Mucosa of rectum (tissue), 2 donors: ENCODE results near the gene CTNND1.

Experiments used
- H3K27ac ChIP-seq, 2 donors: one replicate each; pipeline ENCODE4 v1.7.0; 2013; ENCODE audit warnings: inconsistent platforms in 2 of 2, low read depth in 2 of 2, low read length in 2 of 2
- H3K27me3 ChIP-seq, 2 donors: one replicate each; pipeline ENCODE4 v1.7.0; 2013; ENCODE audit warnings: low read length in 2 of 2; ENCODE audit not compliant: control insufficient read depth in 2 of 2, insufficient read depth in 2 of 2
- H3K36me3 ChIP-seq, 2 donors: one replicate each; pipeline ENCODE4 v1.7.0; 2013; ENCODE audit warnings: low read length in 2 of 2; ENCODE audit not compliant: control insufficient read depth in 2 of 2, insufficient read depth in 2 of 2
- H3K4me1 ChIP-seq, 2 donors: one replicate each; pipeline ENCODE4 v1.7.0; 2013; ENCODE audit warnings: low read length in 2 of 2, mild to moderate bottlenecking in 1 of 2; ENCODE audit not compliant: control insufficient read depth in 2 of 2, insufficient read depth in 2 of 2
- H3K4me3 ChIP-seq, 2 donors: one replicate each; pipeline ENCODE4 v1.7.0; 2013; ENCODE audit warnings: low read length in 2 of 2
- H3K9ac ChIP-seq, 2 donors: one replicate each; pipeline ENCODE4 v1.7.0; 2013; ENCODE audit warnings: low read length in 2 of 2, low read depth in 1 of 2, mild to moderate bottlenecking in 1 of 2
- H3K9me3 ChIP-seq, 2 donors: one replicate each; pipeline ENCODE4 v1.7.0; 2013; ENCODE audit warnings: low read length in 2 of 2; ENCODE audit not compliant: control insufficient read depth in 2 of 2
- donor health status: healthy.
- donor health status: Normal muscosa, but diverticular disease.

The CTNND1 gene

DNA sequence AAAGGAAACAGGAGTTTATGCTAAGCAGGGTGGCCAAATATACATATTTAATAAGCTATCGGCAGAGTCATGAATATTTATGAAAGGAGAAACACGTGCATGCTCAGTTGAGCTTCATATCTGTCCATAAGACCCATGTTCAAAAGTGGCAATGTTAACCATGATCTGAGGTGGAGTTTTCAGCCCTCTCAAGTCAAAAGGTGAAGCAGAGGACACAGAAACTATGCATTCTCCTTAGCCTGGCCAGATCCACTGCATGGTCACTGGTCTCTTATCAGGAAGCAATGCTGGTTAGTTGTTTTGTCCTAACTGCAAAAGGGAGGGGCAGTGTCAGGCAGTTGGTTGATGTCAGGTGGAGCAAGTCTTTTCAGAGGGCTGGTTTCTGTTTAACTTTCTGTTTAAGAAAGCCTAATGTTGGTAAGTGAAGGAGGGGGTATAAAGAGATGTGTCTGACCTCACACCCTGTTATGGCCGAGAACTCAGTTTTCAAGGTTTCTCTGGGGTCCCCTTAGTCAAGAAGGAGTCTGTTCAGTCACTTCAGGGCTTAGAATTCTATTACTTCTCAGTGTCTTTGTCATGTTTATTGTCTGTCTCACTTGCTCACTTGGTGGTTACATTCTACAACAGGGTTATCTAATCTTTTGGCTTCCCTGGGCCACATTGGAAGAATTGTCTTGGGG, 25.8 kb upstream of the CTNND1 start:
- Histone ChIP-seq H3K27me3 (no peaks in the 10 kb centered on the region), H3K9ac (peak overlapping the region in 1 of 2 donors; percentile 27), H3K36me3 (peaks cover 20 to 22% of the 10 kb centered on the region in 2 donors), H3K9me3 (no peaks in the 10 kb centered on the region), H3K4me1 (peaks cover 0 to 6% of the 10 kb centered on the region in 2 donors), H3K4me3 (peak overlapping the region in 1 of 2 donors; percentile 49), H3K27ac (peak overlapping the region; percentile 58 to 67)

DNA sequence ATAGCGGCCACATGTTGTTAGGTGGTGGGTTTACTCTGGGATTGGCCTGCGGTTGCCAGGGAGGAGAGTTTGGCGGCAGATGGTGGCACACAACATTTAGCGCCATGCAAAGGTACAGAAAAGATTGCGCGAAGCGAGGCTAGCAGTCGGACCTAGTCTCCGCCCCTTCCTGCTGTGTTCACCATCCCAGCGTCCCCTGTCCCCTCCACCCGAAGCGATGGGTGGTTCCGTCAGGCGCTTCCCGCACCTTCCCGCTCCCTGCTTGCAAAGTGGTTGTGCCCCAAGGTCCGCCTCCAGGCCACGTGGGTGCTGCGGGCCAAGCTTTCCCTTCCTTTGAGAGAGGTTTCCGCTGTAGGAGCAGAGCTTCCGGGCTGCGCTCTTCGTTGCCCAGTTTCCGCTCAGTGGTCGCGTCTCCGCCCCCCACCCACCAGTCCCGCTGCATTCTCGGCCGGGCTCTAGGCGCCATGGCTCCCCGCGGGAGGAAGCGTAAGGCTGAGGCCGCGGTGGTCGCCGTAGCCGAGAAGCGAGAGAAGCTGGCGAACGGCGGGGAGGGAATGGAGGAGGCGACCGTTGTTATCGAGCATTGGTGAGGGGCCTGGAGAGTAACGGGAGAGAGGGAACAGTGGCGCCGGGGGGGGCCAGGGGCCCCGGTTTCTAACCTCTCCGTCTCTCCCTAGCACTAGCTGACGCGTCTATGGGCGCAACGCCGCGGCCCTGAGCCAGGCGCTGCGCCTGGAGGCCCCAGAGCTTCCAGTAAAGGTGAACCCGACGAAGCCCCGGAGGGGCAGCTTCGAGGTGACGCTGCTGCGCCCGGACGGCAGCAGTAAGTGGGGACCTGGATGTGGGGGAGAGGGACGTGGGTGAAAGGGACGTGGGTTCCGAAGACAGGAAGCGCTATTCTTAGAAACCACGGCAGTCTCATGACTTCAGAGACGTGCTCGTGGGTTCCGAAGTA, 20.2 kb upstream of the CTNND1 start, which contains the start of gene SELENOH:
SELENOH (plus strand) TSS at position 360 of the 955 bp plus-strand sequence; CDS start at position 465, 105 bp downstream.
- Histone ChIP-seq H3K9ac (peak within 1 kb of the TSS; percentile 85 to 95), H3K4me3 (peak within 1 kb of the TSS; percentile 94), H3K27ac (peak within 1 kb of the TSS; percentile 84 to 88), H3K4me1 (peaks cover 9 to 16% of the 10 kb centered on the region in 2 donors), H3K27me3 (no peaks in the 10 kb centered on the region), H3K9me3 (no peaks in the 10 kb centered on the region), H3K36me3 (peaks cover 43 to 51% of the 10 kb centered on the region in 2 donors)

DNA sequence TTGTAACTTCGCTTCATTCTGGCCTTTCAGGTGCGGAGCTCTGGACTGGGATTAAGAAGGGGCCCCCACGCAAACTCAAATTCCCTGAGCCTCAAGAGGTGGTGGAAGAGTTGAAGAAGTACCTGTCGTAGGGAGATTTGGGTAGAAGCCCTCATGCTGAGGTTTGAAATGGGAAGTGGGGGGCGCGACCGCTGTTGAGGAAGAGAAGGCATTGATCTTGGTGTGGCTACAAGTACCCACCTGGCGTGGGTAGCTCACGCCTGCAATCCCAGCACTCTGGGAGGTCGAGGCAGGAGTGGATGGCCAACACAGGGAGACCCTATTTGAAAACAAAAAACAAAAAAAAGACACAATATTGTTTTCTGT, 19.5 kb upstream of the CTNND1 start:
- H3K36me3 ChIP-seq: peaks cover 43 to 51% of the 10 kb centered on the region in 2 donors
- H3K4me3 ChIP-seq: peak overlapping the region; percentile 94
- peak overlapping the region; percentile 84 to 88 for H3K27ac ChIP-seq
- H3K9me3 ChIP-seq: no peaks in the 10 kb centered on the region
- peak overlapping the region; percentile 85 to 95 for H3K9ac ChIP-seq
- no peaks in the 10 kb centered on the region for H3K27me3 ChIP-seq
- peaks cover 9 to 16% of the 10 kb centered on the region in 2 donors for H3K4me1 ChIP-seq

DNA sequence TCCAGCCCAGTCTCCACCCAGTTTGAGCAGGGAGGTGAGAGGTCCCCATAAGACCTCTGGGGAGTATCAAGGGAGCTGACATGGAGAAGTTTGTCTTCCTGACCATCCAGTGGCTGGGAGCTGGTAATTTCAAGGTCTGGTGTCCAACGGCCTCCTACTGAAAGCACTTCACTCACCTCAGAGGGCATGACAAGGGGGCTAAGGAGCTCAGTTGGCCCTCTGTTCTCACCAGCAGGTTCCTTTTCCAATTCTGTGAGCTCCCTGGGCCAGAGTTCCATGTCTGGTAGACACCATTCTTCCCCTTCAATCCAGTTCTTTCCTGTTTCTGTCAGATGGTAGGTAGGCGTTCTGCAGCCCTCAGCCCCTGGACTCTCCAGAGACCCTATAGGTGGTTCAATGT, 17.2 kb upstream of the CTNND1 start:
- H3K9me3 ChIP-seq: no peaks in the 10 kb centered on the region
- peaks cover 9 to 16% of the 10 kb centered on the region in 2 donors for H3K4me1 ChIP-seq
- H3K4me3 ChIP-seq: no peak overlapping the region
- H3K27ac ChIP-seq: no peak overlapping the region
- H3K27me3 ChIP-seq: no peaks in the 10 kb centered on the region
- H3K36me3 ChIP-seq: peaks cover 24 to 31% of the 10 kb centered on the region in 2 donors
- H3K9ac ChIP-seq: no peak overlapping the region

DNA sequence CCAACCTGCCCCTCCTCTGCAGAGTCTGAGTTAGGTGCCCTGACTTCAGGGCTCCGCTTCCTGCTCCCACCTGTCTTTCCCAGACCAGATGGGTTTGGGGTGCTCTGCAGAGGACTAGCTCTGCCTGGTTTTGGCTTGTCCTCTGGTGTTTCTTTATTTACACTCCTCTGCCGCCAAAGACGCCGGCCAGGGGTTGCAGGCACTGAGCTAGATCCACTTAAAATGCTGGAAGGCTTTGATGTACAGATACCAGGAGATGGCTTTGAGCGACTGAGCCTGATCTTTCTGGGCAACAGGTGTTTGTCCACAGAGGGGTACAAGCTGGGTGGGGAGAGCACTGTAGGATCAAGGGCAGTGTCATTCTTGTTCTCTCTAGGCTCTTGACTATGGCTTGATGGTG, 16.4 kb upstream of the CTNND1 start:
- H3K27me3 ChIP-seq: no peaks in the 10 kb centered on the region
- no peak overlapping the region for H3K4me3 ChIP-seq
- H3K9me3 ChIP-seq: no peaks in the 10 kb centered on the region
- H3K36me3 ChIP-seq: peaks cover 24 to 31% of the 10 kb centered on the region in 2 donors
- H3K9ac ChIP-seq: no peak overlapping the region
- H3K27ac ChIP-seq: no peak overlapping the region
- H3K4me1 ChIP-seq: peaks cover 9 to 16% of the 10 kb centered on the region in 2 donors

DNA sequence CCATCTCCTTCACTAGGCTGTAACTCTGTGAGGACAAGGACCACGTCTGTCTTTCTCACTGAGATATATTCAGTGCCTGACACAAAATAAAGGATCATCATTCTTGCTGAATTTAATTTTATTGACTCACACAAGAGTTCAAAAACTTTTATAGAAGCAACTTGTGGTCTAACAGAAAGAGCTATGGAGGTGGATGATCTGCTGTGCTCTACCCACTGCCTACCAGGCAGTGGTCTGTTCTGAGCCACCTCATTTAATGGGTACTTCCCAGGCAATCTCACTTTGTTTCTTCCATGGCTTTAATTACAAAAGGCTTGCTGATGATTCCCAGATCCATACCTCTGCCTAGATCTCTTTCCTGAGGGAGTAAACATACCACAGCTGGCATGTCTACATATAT, 14.7 kb upstream of the CTNND1 start:
- H3K4me3 ChIP-seq: no peak overlapping the region
- no peak overlapping the region for H3K27ac ChIP-seq
- H3K9me3 ChIP-seq: no peaks in the 10 kb centered on the region
- H3K36me3 ChIP-seq: peaks cover 24 to 31% of the 10 kb centered on the region in 2 donors
- no peaks in the 10 kb centered on the region for H3K27me3 ChIP-seq
- peaks cover 10 to 11% of the 10 kb centered on the region in 2 donors for H3K4me1 ChIP-seq
- no peak overlapping the region for H3K9ac ChIP-seq

DNA sequence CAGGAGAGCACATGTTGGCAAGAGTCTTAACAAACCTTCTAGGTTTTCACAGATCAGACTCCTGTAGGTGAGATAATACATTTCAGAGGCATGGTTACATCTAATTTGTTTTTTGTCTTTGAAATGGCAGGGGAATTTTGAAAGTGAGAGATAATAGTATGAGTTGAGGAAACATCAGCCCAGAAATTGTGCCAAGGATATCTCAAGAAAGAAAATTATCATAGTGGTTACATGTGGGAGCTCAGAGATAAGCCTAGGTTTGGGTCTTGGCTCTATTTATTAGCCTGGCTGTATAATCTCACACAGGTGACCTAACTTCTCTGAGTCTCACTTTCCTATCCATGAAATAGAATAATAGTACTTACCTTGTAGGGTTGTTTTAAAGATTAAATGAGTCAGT, 10.4 kb upstream of the CTNND1 start:
- H3K36me3 ChIP-seq: no peaks in the 10 kb centered on the region
- no peaks in the 10 kb centered on the region for H3K27me3 ChIP-seq
- no peaks in the 10 kb centered on the region for H3K9me3 ChIP-seq
- peaks cover 0 to 3% of the 10 kb centered on the region in 2 donors for H3K4me1 ChIP-seq
- no peak overlapping the region for H3K4me3 ChIP-seq
- peak overlapping the region in 1 of 2 donors; percentile 13 for H3K9ac ChIP-seq
- H3K27ac ChIP-seq: no peak overlapping the region

DNA sequence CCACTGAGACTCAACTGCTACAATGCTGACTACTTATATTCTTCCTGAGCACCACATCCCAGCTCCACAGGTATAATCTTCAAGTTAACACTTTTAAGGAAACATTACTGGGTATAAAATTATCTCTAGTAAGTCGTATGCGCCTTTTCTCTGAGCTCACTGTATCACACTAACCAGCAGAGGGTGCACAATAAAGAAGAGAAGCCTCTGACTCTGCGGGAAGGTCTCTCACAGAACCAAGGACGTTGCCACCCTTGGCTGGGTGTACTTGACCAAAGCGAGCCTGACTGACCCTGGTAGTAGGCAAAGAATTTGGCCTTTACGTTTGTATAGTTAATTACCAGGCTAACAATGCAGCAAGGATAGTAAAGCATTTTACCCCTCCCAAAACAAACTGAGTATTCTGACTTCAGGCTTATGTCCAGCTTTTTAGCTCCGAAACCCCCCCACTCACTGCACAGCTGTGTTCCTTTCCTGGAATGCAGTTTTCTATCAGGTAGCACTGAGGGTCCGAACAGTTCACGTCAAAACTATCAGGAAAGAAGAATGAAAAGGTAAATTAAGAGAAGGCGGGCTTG, 9.8 kb upstream of the CTNND1 start, which contains the start of gene BTBD18:
BTBD18 (minus strand) TSS at position 144 of the 578 bp plus-strand sequence. CDS start 631 bp downstream, outside the sequence.
- no peaks in the 10 kb centered on the region for H3K27me3 ChIP-seq
- H3K27ac ChIP-seq: no peak within 1 kb of the TSS
- H3K4me1 ChIP-seq: peaks cover 0 to 3% of the 10 kb centered on the region in 2 donors
- H3K9ac ChIP-seq: peak within 1 kb of the TSS in 1 of 2 donors; percentile 13
- H3K36me3 ChIP-seq: no peaks in the 10 kb centered on the region
- H3K4me3 ChIP-seq: no peak within 1 kb of the TSS
- H3K9me3 ChIP-seq: no peaks in the 10 kb centered on the region

DNA sequence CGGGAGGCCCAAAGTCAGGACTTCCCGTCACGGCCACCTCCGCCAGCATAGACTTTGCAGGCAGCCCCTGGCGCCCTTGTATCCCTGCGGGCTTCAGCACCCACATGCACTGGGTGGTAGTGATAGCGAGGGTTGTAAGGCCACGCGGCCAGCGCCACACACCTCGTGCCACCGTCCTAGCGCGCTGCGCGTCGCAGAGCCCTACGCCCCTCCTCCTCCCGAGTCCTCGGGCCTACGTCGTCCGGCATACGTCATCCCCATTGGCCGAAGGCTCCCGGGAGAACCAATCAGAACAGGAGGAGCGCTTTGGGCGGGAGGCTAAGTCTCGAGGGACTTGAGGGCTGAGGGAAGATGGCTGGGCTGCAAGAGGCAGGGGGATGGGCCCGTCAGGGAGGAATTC, 8.6 kb upstream of the CTNND1 start:
- no peaks in the 10 kb centered on the region for H3K36me3 ChIP-seq
- H3K9me3 ChIP-seq: no peaks in the 10 kb centered on the region
- no peaks in the 10 kb centered on the region for H3K27me3 ChIP-seq
- H3K9ac ChIP-seq: no peak overlapping the region
- H3K27ac ChIP-seq: no peak overlapping the region
- H3K4me3 ChIP-seq: no peak overlapping the region
- peaks cover 0 to 3% of the 10 kb centered on the region in 2 donors for H3K4me1 ChIP-seq
